ENCODE data around the gene TTLL9. TPM values are rescaled to one million over a fixed set of nuclear protein-coding genes. Genes with fewer than 3 reads are reported as not detected.

Gene TTLL9
- total RNA-seq, 1 donor from 2014 or later, result not detected

- H3K4me3 ChIP-seq (ENCODE audit: low read depth, low read length), result no peak overlapping the region
- TF ChIP-seq, protein P1, sequence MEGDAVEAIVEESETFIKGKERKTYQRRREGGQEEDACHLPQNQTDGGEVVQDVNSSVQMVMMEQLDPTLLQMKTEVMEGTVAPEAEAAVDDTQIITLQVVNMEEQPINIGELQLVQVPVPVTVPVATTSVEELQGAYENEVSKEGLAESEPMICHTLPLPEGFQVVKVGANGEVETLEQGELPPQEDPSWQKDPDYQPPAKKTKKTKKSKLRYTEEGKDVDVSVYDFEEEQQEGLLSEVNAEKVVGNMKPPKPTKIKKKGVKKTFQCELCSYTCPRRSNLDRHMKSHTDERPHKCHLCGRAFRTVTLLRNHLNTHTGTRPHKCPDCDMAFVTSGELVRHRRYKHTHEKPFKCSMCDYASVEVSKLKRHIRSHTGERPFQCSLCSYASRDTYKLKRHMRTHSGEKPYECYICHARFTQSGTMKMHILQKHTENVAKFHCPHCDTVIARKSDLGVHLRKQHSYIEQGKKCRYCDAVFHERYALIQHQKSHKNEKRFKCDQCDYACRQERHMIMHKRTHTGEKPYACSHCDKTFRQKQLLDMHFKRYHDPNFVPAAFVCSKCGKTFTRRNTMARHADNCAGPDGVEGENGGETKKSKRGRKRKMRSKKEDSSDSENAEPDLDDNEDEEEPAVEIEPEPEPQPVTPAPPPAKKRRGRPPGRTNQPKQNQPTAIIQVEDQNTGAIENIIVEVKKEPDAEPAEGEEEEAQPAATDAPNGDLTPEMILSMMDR (IDR thresholded peaks at IDR 0.05; ENCODE audit: insufficient read depth, low read length, poor library complexity, severe bottlenecking), result no peak
- no peak for DNase-seq (ENCODE audit: low read depth)
- peaks cover 16% of the 10 kb centered on the region for H3K27me3 ChIP-seq (ENCODE audit: control insufficient read depth, insufficient read depth, low read length)
- no peaks in the 10 kb centered on the region for H3K36me3 ChIP-seq (ENCODE audit: control insufficient read depth, insufficient read depth, low read length)
These were observed 25.6 kb upstream of the TTLL9 start for GRCh38 chr20:31844737-31845299.

- Histone ChIP-seq H3K36me3 (ENCODE audit: control insufficient read depth, insufficient read depth, low read length) (no peaks in the 10 kb centered on the region), H3K27me3 (ENCODE audit: control insufficient read depth, insufficient read depth, low read length) (peaks cover 22% of the 10 kb centered on the region), H3K4me3 (ENCODE audit: low read depth, low read length) (no peak within 1 kb of the TSS)
- no peak for DNase-seq (ENCODE audit: low read depth)
- TF ChIP-seq, protein P1 (IDR thresholded peaks at IDR 0.05; ENCODE audit: insufficient read depth, low read length, poor library complexity, severe bottlenecking), result no peak
These were observed 25.1 kb upstream of the TTLL9 start, which contains the start of gene FOXS1 for GRCh38 chr20:31845300-31845863. TSS of gene FOXS1 (minus strand) at chr20:31845604. CDS start at chr20:31845542, 62 bp downstream.

GRCh38 chr20:31846793-31847138 is 23.7 kb upstream of the TTLL9 start:
- no peak for DNase-seq (ENCODE audit: low read depth)
- no peaks in the 10 kb centered on the region for H3K36me3 ChIP-seq (ENCODE audit: control insufficient read depth, insufficient read depth, low read length)
- peaks cover 34% of the 10 kb centered on the region for H3K27me3 ChIP-seq (ENCODE audit: control insufficient read depth, insufficient read depth, low read length)
- TF ChIP-seq, protein P1 (IDR thresholded peaks at IDR 0.05; ENCODE audit: insufficient read depth, low read length, poor library complexity, severe bottlenecking), result no peak
- no peak overlapping the region for H3K4me3 ChIP-seq (ENCODE audit: low read depth, low read length)

GRCh38 chr20:31848088-31848999 is 22.1 kb upstream of the TTLL9 start:
- TF ChIP-seq, protein P1 (IDR thresholded peaks at IDR 0.05; ENCODE audit: insufficient read depth, low read length, poor library complexity, severe bottlenecking), result no peak
- DNase-seq (ENCODE audit: low read depth), result no peak
- no peak overlapping the region for H3K4me3 ChIP-seq (ENCODE audit: low read depth, low read length)
- peaks cover 34% of the 10 kb centered on the region for H3K27me3 ChIP-seq (ENCODE audit: control insufficient read depth, insufficient read depth, low read length)
- H3K36me3 ChIP-seq (ENCODE audit: control insufficient read depth, insufficient read depth, low read length), result no peaks in the 10 kb centered on the region

DNA sequence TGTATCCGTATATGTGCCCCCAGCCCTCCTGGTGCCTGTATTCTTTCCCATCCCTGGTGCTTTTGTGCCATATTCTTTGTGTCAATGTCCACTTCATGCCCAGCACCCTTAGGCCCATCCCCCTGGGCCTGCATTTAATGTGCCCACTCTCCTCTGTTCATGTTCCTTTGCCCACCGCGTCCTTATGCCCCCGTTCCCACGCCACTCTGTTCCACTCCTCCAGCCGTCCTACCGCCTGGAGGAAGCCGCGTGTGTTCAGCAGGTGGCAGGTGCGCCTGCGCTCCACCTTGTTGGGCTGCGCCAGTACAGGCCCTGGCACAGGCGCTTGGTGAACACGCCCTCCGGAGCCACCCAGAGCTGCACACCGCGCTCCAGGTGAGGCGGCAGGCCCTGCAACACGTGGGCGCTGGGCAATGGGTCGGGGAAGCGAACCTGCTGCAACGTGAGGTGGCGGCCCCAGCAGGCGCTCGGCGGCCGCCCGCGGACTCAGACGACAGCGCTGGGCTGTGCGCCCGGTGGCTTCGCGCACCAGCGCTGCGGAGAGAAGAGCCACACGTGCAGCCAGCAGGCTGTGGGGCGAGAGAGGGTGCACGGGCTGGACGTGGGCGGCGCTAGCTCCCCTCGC is 21.0 kb upstream of the TTLL9 start:
- DNase-seq (ENCODE audit: low read depth), result no peak
- Histone ChIP-seq H3K4me3 (ENCODE audit: low read depth, low read length) (no peak overlapping the region), H3K27me3 (ENCODE audit: control insufficient read depth, insufficient read depth, low read length) (peaks cover 43% of the 10 kb centered on the region), H3K36me3 (ENCODE audit: control insufficient read depth, insufficient read depth, low read length) (no peaks in the 10 kb centered on the region)
- TF ChIP-seq, protein P1 (IDR thresholded peaks at IDR 0.05; ENCODE audit: insufficient read depth, low read length, poor library complexity, severe bottlenecking), result no peak
